LoVo (cell line): ENCODE measurements around the gene HHAT.

Source experiments
- DNase-seq: peaks from one replicate; pipeline ENCODE4 v3.0.0-alpha.2; 2016; ENCODE audit warnings: low spot score

The HHAT gene

DNA sequence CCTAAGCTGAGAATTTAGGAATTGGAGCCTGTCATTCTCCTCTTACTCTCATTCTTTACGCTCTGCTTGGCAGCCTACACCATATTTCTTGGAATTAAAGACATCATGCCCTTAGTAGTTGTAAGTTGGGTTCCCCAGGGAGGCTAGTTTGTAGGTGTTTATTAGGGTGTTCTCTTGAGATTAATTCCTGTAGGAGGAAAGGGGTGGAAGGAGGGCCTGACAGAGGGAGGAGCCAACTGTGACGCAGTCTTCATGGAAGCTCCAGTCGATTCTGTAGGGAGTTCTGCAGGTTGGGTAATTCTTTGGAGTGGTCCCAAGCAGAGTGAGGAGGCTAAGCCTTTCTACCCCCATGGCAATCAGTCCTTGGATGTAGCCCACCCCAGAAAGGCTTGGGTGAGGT is 111.4 kb downstream of the HHAT start:
- DNase-seq: no peak

- DNase-seq: no peak
Measured at GRCh38 chr1:210441028-210441427, 112.3 kb downstream of the HHAT start.

- no peak for DNase-seq
Measured at GRCh38 chr1:210445485-210445884, 116.8 kb downstream of the HHAT start.

DNA sequence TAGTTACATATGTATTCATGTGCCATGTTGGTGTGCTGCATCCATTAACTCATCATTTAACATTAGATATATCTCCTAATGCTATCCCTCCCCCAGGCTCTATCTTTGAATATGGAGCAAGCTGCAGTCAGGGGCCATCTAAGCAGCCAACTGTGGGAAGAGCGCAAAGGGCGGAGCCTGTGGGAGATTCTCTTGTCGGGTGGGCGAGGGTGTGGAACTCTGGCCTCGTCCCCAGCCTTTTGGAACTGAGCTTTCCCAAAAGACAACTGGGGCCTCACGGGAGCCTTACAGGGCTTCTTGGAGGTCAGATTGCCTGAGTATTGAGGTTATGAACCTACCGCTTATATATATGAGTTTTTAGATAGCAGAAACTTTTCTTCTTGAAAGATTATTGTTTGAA is 117.2 kb downstream of the HHAT start:
- no peak for DNase-seq

DNA sequence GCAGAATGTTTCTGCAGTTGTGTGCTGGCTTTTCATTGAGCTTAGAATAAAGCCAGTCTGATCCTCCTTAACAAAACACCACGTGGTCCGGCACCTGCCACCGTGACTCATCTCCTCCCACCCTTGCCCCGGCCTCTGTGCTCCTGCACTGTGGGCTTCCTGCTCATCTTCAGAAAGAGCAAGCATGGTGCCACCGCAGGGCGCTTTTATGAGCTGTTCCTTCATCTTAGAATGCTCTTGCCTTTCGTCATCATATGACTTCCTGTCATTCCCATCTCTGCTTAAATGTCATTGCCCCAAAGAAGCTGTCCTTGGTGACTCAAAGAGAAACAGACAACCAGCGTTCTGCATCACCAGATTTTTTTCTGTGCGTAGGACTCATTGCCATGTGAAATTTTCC is 117.8 kb downstream of the HHAT start:
- peak; percentile 41 for DNase-seq

GRCh38 chr1:210447456-210448057 is 118.9 kb downstream of the HHAT start:
- no peak for DNase-seq

GRCh38 chr1:210448297-210448892 is 119.7 kb downstream of the HHAT start:
- DNase-seq: peak; percentile 13

GRCh38 chr1:210455840-210456603 is 127.3 kb downstream of the HHAT start:
- DNase-seq: no peak

GRCh38 chr1:210456731-210457255 is 128.1 kb downstream of the HHAT start:
- no peak for DNase-seq

DNA sequence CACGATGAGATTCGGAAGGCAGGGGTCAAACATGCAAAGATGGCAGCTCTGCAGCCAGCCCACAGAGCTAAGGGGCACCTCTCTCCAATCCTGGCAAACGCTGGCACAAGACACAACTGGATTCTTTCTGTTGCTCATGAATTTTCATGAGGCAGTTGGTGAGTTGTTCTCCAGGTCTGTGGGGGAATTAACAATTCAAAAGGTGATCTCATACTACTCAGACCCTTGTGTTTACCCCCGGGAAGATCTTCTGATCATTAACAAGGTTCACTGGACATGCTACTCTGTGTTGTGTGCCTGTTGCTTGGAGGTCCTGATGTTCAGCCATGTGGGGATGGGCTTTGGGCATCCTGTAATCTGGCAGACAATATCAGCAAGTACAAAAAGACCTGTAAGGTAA is 128.9 kb downstream of the HHAT start:
- no peak for DNase-seq

DNA sequence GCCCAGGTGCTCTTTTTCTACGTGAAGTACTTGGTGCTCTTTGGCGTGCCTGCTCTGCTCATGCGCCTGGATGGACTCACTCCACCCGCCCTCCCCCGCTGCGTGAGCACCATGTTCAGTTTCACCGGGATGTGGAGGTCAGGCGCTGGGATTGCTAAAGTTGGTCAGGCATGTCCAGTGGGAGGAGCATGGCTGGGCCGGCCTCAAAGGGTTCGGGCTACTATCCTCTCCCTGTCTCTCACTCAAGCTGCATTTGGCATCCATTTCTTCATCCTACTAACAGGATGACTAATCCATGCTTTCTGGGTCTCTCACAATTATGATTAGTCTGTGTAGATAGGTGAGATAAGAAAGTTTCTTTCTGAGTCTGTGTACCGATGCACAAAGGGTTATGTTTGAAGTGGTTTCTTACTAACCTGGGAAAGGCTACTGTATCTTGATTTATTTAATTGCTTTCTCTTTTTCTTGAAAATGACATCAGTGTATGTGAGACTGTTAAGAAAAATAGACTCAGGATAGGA is 135.9 kb downstream of the HHAT start:
- peak; percentile 9 for DNase-seq

- no peak for DNase-seq
Measured at GRCh38 chr1:210465150-210465549, 136.4 kb downstream of the HHAT start.

DNA sequence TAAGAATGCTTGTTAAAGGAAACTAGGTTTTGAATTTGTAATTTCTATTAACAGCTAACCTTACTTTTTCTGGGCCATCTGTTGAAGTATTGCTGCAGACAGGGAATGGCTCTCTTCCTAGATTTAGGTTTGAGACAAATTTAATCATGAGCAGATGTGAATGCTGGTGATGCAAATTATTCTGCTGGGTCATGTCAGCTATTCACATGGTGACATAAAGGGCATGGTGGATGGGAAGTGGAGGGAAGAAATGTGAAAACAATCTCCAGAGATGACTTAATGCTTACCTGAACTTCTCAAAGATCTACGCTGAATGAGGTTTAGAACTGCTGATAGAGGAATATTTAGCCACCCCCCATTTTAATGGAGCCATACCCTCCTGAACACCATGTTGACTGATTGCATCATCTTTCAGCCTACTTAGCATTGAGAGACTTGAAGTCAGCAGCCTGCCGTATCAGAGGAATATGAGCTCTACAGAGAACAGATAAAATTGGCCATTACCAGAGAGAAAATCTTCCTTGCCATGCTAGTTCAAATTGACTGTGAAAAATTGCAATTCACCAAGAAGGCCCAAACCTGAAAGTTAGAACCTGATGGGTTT is 138.8 kb downstream of the HHAT start:
- no peak for DNase-seq

DNA sequence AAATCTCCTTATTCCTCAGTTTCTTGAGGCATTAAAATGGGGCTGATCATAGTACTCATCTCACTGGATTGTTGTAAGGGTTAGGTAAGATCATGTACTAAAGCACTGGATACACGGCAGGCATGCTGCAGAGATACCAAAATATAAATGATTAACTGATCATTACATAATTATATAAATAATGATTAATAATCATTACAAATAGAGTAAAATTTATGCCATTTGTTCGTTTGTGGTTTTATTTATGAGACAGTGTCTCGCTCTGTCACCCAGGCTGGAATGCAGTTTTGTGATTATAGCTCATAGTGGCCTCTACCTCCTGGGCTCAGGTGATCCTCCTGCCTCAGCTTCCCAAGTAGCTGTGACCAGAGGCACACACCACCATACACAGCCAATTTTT is 140.7 kb downstream of the HHAT start:
- DNase-seq: no peak

DNA sequence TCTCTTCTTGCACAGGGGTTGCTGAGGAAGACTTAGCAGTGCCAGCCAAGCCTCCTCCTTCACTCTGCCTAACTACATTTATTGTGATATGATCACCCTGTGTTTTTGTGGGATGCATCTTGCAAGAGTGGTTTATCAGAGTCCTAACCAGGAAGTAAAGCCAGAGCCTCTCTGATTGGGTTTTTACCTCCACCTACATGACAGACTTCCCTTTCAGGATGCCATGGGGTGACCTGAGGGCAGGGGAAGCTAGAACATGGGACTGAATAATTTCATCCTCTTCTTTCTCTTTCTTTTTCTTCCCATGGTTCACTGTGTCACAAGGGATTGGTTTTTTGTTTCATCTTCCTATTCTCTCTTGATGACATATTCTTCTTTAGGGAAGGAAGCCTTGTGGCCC is 146.6 kb downstream of the HHAT start:
- DNase-seq: no peak

DNA sequence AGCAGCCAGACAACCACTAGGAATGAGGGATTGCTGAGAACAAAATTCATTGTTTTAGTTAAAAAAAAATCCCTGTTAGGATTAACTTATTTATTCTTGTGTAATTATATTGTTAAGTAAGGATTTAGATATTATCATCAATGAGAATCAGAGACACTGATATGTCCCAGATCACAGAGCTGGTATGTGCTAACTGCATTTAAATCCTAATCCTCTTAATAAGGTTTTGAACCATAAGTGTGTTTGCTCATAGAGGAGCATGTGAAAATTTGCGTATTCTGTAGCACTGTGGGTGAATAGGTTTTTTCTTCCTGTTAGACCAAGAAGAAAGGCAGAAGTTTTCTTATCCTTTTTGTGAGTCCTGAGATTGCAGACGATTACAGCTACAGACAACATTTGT is 147.1 kb downstream of the HHAT start:
- DNase-seq: no peak

- no peak for DNase-seq
Measured at GRCh38 chr1:210476730-210477129, 148.0 kb downstream of the HHAT start.

GRCh38 chr1:210477328-210477924 is 148.7 kb downstream of the HHAT start:
- DNase-seq: no peak

GRCh38 chr1:210478820-210479219 is 150.1 kb downstream of the HHAT start:
- DNase-seq: no peak

DNA sequence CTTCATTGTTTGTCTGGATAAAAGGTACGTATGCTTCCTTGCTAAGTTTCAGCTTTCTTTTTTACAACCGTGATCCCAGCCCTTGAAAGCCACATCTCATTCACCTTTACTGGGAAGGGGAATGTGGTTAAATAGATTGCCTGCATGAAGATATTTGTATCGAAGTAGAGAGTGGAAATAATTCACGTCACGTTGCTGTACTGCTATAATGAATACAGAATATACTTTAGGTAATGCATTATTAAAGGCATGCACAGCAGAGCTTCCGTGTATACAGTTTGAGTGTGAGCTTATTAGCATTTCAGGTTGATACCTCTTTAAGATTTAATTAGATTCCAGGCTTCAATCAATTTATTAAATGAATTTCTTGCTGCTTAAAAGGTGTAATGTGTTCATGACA is 153.8 kb downstream of the HHAT start:
- DNase-seq: no peak

- no peak for DNase-seq
Measured at GRCh38 chr1:210482945-210483617, 154.4 kb downstream of the HHAT start.

DNA sequence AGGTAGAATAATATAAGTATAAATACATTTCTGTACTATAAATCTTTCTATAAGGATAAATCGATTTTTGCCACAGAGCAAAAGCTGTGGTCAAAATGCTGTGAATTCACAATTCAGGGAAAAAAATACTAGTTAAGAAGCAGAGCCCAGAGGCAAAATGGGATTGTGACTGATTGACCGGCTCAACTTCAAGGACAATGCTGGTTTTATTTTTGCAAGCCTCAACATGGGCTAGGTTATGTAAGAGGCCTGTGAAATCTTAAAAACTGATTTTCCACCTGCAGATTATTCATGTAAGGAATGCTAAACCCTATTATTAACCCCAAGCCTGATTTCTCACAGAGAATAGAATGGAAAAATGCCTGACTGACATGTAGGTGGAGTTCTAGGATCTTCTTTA is 155.1 kb downstream of the HHAT start:
- no peak for DNase-seq
